DND-41 (cell line): ENCODE measurements around the gene FAM151B.

ENCODE experiments used
- EZH2 ChIP-seq: IDR thresholded peaks from 3 replicates; pipeline ENCODE4 v1.6.1; 2012; ENCODE audit warnings: borderline replicate concordance, low read depth, mild to moderate bottlenecking, moderate library complexity, low read length, inconsistent platforms; ENCODE audit not compliant: severe bottlenecking
- TF ChIP-seq, protein P1 (sequence below): IDR thresholded peaks from 2 replicates; pipeline ENCODE4 v1.5.1; 2012; ENCODE audit warnings: borderline replicate concordance, low read length, moderate library complexity, mild to moderate bottlenecking; ENCODE audit not compliant: poor library complexity, severe bottlenecking; ENCODE audit errors: extremely low read depth

DNA sequence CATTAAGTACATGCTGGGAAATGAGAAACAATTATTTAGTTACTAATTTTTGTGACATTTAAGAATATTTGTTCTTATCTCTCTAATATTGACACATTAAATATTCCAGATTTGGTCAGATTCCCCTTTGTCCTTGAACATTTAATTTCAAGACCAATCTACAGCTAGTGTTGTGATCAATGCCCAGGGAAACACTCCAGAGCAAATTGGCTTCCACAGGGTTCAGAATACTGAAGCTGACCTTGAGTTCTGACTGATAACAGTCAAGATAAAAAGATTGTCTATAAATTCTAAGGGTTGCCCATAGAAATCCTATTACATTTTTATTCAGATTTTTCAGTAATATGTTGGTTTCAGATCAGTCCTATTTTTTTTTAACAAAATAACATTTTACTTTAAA, 48.7 kb upstream of the FAM151B start:
- TF ChIP-seq, protein P1, sequence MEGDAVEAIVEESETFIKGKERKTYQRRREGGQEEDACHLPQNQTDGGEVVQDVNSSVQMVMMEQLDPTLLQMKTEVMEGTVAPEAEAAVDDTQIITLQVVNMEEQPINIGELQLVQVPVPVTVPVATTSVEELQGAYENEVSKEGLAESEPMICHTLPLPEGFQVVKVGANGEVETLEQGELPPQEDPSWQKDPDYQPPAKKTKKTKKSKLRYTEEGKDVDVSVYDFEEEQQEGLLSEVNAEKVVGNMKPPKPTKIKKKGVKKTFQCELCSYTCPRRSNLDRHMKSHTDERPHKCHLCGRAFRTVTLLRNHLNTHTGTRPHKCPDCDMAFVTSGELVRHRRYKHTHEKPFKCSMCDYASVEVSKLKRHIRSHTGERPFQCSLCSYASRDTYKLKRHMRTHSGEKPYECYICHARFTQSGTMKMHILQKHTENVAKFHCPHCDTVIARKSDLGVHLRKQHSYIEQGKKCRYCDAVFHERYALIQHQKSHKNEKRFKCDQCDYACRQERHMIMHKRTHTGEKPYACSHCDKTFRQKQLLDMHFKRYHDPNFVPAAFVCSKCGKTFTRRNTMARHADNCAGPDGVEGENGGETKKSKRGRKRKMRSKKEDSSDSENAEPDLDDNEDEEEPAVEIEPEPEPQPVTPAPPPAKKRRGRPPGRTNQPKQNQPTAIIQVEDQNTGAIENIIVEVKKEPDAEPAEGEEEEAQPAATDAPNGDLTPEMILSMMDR: no peak
- TF ChIP-seq EZH2: no peak
